Measurements from ENCODE around the gene DCT.

The DCT gene

GRCh38 chr13:94390881-94391280 is 88.6 kb downstream of the DCT start:
- no peak for DNase-seq

- no peak for DNase-seq
These were observed 89.7 kb downstream of the DCT start for GRCh38 chr13:94389604-94390351.

GRCh38 chr13:94387047-94387446 is 92.4 kb downstream of the DCT start:
- no peak for DNase-seq
